HUDEP-2 (cell line): ENCODE measurements around the gene ATPAF1.
"Not testable (repeated sequence)": the region's sequence is repeated elsewhere in the genome, so short reads cannot be mapped to it uniquely, and the experiment has no call there.

ENCODE experiments used
- DNase-seq, 76 experiments: peaks; one replicate each; lab custom pipeline; 2025; ENCODE audit not compliant: unreplicated experiment in 76 of 76; lab: John Stamatoyannopoulos, UW

Gene ATPAF1

GRCh38 chr1:46667782-46668760 is at the start of gene ATPAF1:
Gene ATPAF1, minus strand, starts transcription at chr1:46668364. Its CDS starts 42 bp downstream, at chr1:46668322.
- peak in 62 of 76 experiments; percentile 11 to 74 (median 50) for DNase-seq

GRCh38 chr1:46717654-46718053 is 49.5 kb upstream of the ATPAF1 start:
- DNase-seq: no peak

GRCh38 chr1:46714976-46715375 is 46.8 kb upstream of the ATPAF1 start:
- DNase-seq: peak in 1 of 76 experiments; percentile 9

GRCh38 chr1:46708121-46708520 is 40.0 kb upstream of the ATPAF1 start:
- no peak for DNase-seq

GRCh38 chr1:46705408-46705807 is 37.2 kb upstream of the ATPAF1 start:
- DNase-seq: no peak

GRCh38 chr1:46703927-46704641 is 35.9 kb upstream of the ATPAF1 start:
- no peak for DNase-seq

GRCh38 chr1:46699666-46700065 is 31.5 kb upstream of the ATPAF1 start:
- no peak for DNase-seq

GRCh38 chr1:46697053-46697452 is 28.9 kb upstream of the ATPAF1 start:
- no peak for DNase-seq

GRCh38 chr1:46694676-46695075 is 26.5 kb upstream of the ATPAF1 start:
- not testable (repeated sequence) for DNase-seq

GRCh38 chr1:46692811-46693770 is 24.9 kb upstream of the ATPAF1 start:
- DNase-seq: no peak

GRCh38 chr1:46691997-46692790 is 24.0 kb upstream of the ATPAF1 start:
- DNase-seq: no peak

GRCh38 chr1:46690931-46691421 is 22.8 kb upstream of the ATPAF1 start:
- no peak for DNase-seq

- no peak for DNase-seq
Observed at GRCh38 chr1:46689897-46690296, 21.7 kb upstream of the ATPAF1 start.

GRCh38 chr1:46689356-46689755 is 21.2 kb upstream of the ATPAF1 start:
- DNase-seq: no peak

- no peak for DNase-seq
Observed at GRCh38 chr1:46687921-46688509, 19.9 kb upstream of the ATPAF1 start.

- peak in 61 of 76 experiments; percentile 3 to 75 (median 45) for DNase-seq
Observed at GRCh38 chr1:46687093-46687659, 19.0 kb upstream of the ATPAF1 start.

GRCh38 chr1:46686255-46686654 is 18.1 kb upstream of the ATPAF1 start:
- DNase-seq: no peak

GRCh38 chr1:46684670-46685069 is 16.5 kb upstream of the ATPAF1 start:
- no peak for DNase-seq

GRCh38 chr1:46682064-46682463 is 13.9 kb upstream of the ATPAF1 start:
- DNase-seq: no peak
